Umbilical cord (tissue), 2 donors: Measurements from ENCODE around the gene BTBD17. TPM values are rescaled to one million over a fixed set of nuclear protein-coding genes. Genes with fewer than 3 reads are reported as not detected.

Experiments used
- DNase-seq: peaks from one replicate; pipeline ENCODE4 v3.0.0-alpha.2; 2015; ENCODE audit warnings: low spot score
- total RNA-seq: library from RNA; depleted of rRNA; stranded (reverse); fragments of >200 nt; gene quantifications from one replicate; pipeline ENCODE4 v1.2.3, GENCODE V29; 2014; ENCODE audit warnings: low replicate concordance; ENCODE audit not compliant: insufficient read depth

Gene BTBD17
- total RNA-seq, 1 donor from 2014 or later, result not detected

GRCh38 chr17:74336307-74336706 lies 25.4 kb downstream of the BTBD17 start:
- DNase-seq, result no peak

GRCh38 chr17:74335529-74336062 lies 26.1 kb downstream of the BTBD17 start:
- DNase-seq, result no peak

- DNase-seq, result no peak
Observed at GRCh38 chr17:74334393-74335039, 27.2 kb downstream of the BTBD17 start.

GRCh38 chr17:74332763-74333283 lies 28.8 kb downstream of the BTBD17 start:
- no peak for DNase-seq

- DNase-seq, result no peak
Observed at GRCh38 chr17:74332017-74332650, 29.5 kb downstream of the BTBD17 start.

GRCh38 chr17:74330446-74330845 lies 31.2 kb downstream of the BTBD17 start:
- no peak for DNase-seq

DNA sequence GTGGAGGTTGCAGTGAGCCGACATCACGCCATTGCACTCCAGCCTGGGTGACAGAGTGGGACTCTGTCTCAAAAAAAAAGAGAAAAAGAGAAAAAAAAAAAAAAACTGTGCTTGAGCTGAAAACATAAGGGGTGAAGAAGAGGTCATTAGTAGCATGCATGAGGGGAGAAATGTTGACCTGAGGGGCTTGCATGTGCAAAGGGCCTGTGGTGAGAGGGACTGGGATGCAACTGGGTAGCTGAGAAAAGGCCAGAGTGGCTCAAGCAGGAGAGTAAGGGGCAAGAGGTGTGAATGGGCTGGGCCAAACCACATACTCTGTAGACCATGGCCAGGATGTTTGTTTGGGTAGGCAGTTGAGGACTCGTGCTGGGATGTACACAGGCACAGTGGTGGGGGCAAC lies 32.3 kb downstream of the BTBD17 start:
- DNase-seq, result no peak

DNA sequence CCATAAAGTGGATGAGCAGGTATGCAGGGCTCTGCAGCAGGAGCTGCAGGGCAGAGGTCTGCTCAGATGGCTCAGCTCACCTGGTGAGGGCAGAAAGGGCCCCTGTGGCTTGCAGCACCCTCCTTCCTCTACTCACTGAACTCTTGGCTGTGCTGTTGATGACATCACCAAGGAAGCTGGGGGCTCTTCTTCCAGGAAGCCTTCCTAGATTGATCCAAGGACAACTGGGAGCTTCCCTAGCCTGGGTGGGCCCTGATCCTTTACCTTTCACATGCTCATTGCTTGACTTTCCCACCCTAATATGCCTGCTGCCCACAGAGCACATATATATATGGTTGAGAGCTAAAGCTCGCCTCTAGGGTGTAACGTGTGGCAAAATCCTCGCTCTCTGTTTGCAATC lies 33.2 kb downstream of the BTBD17 start:
- DNase-seq, result no peak

DNA sequence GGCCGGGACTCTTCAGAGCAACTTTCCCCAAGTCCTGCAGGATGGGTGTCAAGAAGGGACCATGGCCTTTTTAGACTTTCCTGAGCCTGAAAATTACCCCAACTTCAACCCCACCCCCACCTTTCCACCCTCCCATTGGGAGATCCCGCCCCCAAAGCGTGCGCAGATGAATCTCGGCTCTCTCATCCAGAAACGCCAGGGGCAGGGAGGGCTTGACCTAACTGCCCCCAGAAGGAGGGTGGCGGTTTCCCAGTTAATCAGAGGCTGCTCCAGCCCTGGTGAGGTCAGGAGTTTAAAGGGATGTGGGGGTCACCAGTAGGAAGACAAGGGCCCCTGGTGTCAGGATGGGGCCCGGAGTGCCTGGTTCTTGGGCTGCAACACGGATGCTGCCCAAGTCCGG lies 35.2 kb downstream of the BTBD17 start:
- DNase-seq, result no peak

GRCh38 chr17:74325743-74326379 lies 35.8 kb downstream of the BTBD17 start, which contains the start of gene KIF19:
TSS of gene KIF19 (plus strand) at chr17:74326226. CDS start at chr17:74326350, 124 bp downstream.
- no peak for DNase-seq

- no peak for DNase-seq
Observed at GRCh38 chr17:74325376-74325742, 36.3 kb downstream of the BTBD17 start.

GRCh38 chr17:74324521-74324920 lies 37.1 kb downstream of the BTBD17 start:
- DNase-seq, result no peak

- no peak for DNase-seq
Observed at GRCh38 chr17:74318391-74318790, 43.3 kb downstream of the BTBD17 start.

- no peak for DNase-seq
Observed at GRCh38 chr17:74317071-74317470, 44.6 kb downstream of the BTBD17 start.

DNA sequence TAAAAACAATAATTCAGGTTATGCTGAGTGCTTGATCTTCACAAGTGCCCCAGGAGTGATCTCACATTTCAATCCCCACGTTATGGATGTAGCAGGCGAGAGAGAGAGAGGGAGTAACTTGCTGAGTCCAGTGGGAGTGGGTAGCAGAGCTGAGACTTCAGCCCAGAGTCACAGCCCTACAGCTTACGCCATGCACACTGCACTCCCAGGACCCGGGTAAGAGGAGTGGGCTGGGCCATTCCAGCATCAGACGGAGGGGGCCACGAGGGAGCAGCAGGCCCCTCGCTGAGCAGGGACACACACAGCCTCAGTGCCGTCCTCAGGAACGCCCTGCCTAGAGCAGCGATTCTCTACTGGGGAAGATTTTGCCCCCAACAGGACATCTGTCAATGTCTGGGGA lies 45.4 kb downstream of the BTBD17 start:
- no peak for DNase-seq

DNA sequence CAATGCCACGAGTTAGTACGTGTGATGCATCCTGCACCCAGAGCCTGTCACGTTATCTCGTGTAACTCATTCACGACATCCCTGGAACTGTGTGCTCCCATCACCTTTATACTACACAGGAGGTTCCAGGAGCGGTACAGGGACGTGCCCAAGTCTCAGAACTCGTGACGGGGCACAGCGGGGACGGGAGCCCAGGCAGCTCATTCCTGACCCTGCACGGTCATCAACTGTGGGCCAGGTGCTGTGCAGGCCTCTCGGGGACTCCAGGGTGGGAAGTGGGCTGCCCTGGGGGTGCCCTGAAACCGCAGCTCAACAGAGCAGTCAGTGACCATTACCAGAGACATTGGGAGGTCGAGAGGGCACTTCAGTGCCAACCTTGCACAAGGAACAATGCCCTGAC lies 46.8 kb downstream of the BTBD17 start:
- DNase-seq, result no peak

GRCh38 chr17:74309902-74310301 lies 51.8 kb downstream of the BTBD17 start:
- DNase-seq, result no peak

- DNase-seq, result no peak
Observed at GRCh38 chr17:74307984-74308773, 53.5 kb downstream of the BTBD17 start.
